Measurements from ENCODE around the gene COPRS.
A peak's percentile ranks its signal among the peaks of the same experiment; 100 is the strongest.
"Not testable (repeated sequence)": the region's sequence is repeated elsewhere in the genome, so short reads cannot be mapped to it uniquely, and the experiment has no call there.

The COPRS gene

GRCh38 chr17:31843070-31843745, 15.8 kb downstream of the COPRS start:
- no peak for DNase-seq (ENCODE audit: low read depth)

GRCh38 chr17:31842195-31843069, 16.6 kb downstream of the COPRS start:
- peak; percentile 35 for DNase-seq (ENCODE audit: low read depth)

GRCh38 chr17:31841850-31842194, 17.2 kb downstream of the COPRS start:
- DNase-seq (ENCODE audit: low read depth) = no peak

GRCh38 chr17:31838636-31839225, 20.3 kb downstream of the COPRS start:
- DNase-seq (ENCODE audit: low read depth) = no peak

GRCh38 chr17:31835984-31836383, 23.1 kb downstream of the COPRS start:
- no peak for DNase-seq (ENCODE audit: low read depth)

- no peak for DNase-seq (ENCODE audit: low read depth)
Measured at GRCh38 chr17:31834448-31834847, 24.6 kb downstream of the COPRS start.

- no peak for DNase-seq (ENCODE audit: low read depth)
Measured at GRCh38 chr17:31832746-31833145, 26.3 kb downstream of the COPRS start.

GRCh38 chr17:31830971-31831858, 27.8 kb downstream of the COPRS start:
- DNase-seq (ENCODE audit: low read depth) = no peak

GRCh38 chr17:31829649-31830048, 29.4 kb downstream of the COPRS start:
- no peak for DNase-seq (ENCODE audit: low read depth)

GRCh38 chr17:31828955-31829354, 30.1 kb downstream of the COPRS start:
- DNase-seq (ENCODE audit: low read depth) = not testable (repeated sequence)

- DNase-seq (ENCODE audit: low read depth) = no peak
Measured at GRCh38 chr17:31825961-31826691, 32.9 kb downstream of the COPRS start.

- DNase-seq (ENCODE audit: low read depth) = no peak
Measured at GRCh38 chr17:31824766-31825360, 34.2 kb downstream of the COPRS start.

- DNase-seq (ENCODE audit: low read depth) = no peak
Measured at GRCh38 chr17:31823014-31823413, 36.0 kb downstream of the COPRS start.

- no peak for DNase-seq (ENCODE audit: low read depth)
Measured at GRCh38 chr17:31820691-31821435, 38.2 kb downstream of the COPRS start.

- no peak for DNase-seq (ENCODE audit: low read depth)
Measured at GRCh38 chr17:31819578-31819977, 39.5 kb downstream of the COPRS start.

- not testable (repeated sequence) for DNase-seq (ENCODE audit: low read depth)
Measured at GRCh38 chr17:31818863-31819262, 40.2 kb downstream of the COPRS start.

GRCh38 chr17:31815212-31815730, 43.8 kb downstream of the COPRS start:
- DNase-seq (ENCODE audit: low read depth) = no peak

- DNase-seq (ENCODE audit: low read depth) = no peak
Measured at GRCh38 chr17:31811101-31811500, 47.9 kb downstream of the COPRS start.

GRCh38 chr17:31809876-31810275, 49.2 kb downstream of the COPRS start:
- DNase-seq (ENCODE audit: low read depth) = not testable (repeated sequence)

- DNase-seq (ENCODE audit: low read depth) = no peak
Measured at GRCh38 chr17:31808521-31809050, 50.5 kb downstream of the COPRS start.
